Testis (tissue), 3 donors: ENCODE results near the gene KLC1. TPM values are rescaled to one million over a fixed set of nuclear protein-coding genes. Genes with fewer than 3 reads are reported as not detected.

Experiments
- DNase-seq: peaks from one replicate; pipeline ENCODE4 v3.0.0-alpha.2; 2019
- H3K27ac ChIP-seq, 2 donors: fragments of 200-600 bp; sonication (generic); one replicate each; pipeline ENCODE4 v1.5.1; 2019
- H3K27me3 ChIP-seq: fragments of 200-600 bp; sonication (generic); one replicate; pipeline ENCODE4 v1.5.1; 2019
- H3K36me3 ChIP-seq: fragments of 200-600 bp; sonication (generic); one replicate; pipeline ENCODE4 v1.5.1; 2017; ENCODE audit warnings: low read depth; ENCODE audit errors: missing control alignments
- H3K4me1 ChIP-seq: fragments of 200-600 bp; sonication (generic); one replicate; pipeline ENCODE4 v1.5.1; 2019
- H3K4me3 ChIP-seq, 2 donors: fragments of 200-600 bp; sonication (generic); one replicate each; pipeline ENCODE4 v1.5.1; 2017 to 2019
- H3K9me3 ChIP-seq: fragments of 200-600 bp; sonication (generic); one replicate; pipeline ENCODE4 v1.5.1; 2017
- POLR2A ChIP-seq: fragments of 450-650 bp; IDR thresholded peaks from one replicate; pipeline ENCODE4 v1.6.1; 2017; ENCODE audit warnings: antibody characterized with exemption, mild to moderate bottlenecking, moderate library complexity
- WGBS, 2 donors: methylation state at CpG; one replicate each; pipeline ENCODE4 v1.1.5; 2018; 5-methylcytosine and 5-hydroxymethylcytosine counted together
- intact Hi-C: fragments of 100-400 bp; cut with DNase I; formaldehyde crosslinking; loops from one replicate; pipeline ENCODE4 v1.15.1; 2023; ENCODE audit warnings: low total_unique reads
- polyA plus RNA-seq: library from polyadenylated mRNA; stranded (reverse); fragments of 350-450 nt; fragmentation: Illumina TruSeq; extraction: RNeasy Lipid Tissue Mini Kit (QIAGEN cat#74804); gene quantifications from one replicate; pipeline ENCODE4 v1.2.3, GENCODE V29; 2014; ENCODE audit warnings: low read depth, low replicate concordance; ENCODE audit not compliant: insufficient read depth
- total RNA-seq, 2 donors: library from RNA; depleted of rRNA; stranded (reverse); fragments of >200 nt; gene quantifications; one replicate each; pipeline ENCODE4 v1.2.3, GENCODE V29; 2016
- TF ChIP-seq, protein P1 (sequence below), 3 experiments: fragments of 450-650 bp in 2 of 3; fragments of 200-600 bp in 1 of 3; sonication (generic) in 1 of 3; IDR thresholded peaks; one replicate each; pipeline ENCODE4 v1.5.1; 2016 to 2019; ENCODE audit warnings: antibody characterized with exemption in 3 of 3, mild to moderate bottlenecking in 2 of 3, moderate library complexity in 1 of 3

The KLC1 gene
- total and polyA plus RNA-seq, 3 donors from 2014 or later, result 92.9 to 473 (median 379) TPM

- 41 to 67% methylated on average over 28 of the region's 28 CpGs for WGBS, 2 donors
- peak; percentile 83 for DNase-seq
- H3K4me1 ChIP-seq, result peaks cover 18% of the 10 kb centered on the region
- H3K27me3 ChIP-seq, result no peaks in the 10 kb centered on the region
- TF ChIP-seq, protein P1, sequence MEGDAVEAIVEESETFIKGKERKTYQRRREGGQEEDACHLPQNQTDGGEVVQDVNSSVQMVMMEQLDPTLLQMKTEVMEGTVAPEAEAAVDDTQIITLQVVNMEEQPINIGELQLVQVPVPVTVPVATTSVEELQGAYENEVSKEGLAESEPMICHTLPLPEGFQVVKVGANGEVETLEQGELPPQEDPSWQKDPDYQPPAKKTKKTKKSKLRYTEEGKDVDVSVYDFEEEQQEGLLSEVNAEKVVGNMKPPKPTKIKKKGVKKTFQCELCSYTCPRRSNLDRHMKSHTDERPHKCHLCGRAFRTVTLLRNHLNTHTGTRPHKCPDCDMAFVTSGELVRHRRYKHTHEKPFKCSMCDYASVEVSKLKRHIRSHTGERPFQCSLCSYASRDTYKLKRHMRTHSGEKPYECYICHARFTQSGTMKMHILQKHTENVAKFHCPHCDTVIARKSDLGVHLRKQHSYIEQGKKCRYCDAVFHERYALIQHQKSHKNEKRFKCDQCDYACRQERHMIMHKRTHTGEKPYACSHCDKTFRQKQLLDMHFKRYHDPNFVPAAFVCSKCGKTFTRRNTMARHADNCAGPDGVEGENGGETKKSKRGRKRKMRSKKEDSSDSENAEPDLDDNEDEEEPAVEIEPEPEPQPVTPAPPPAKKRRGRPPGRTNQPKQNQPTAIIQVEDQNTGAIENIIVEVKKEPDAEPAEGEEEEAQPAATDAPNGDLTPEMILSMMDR (IDR thresholded peaks at IDR 0.05), result no peak
- TF ChIP-seq POLR2A, result no peak
- no peaks in the 10 kb centered on the region for H3K9me3 ChIP-seq
- no peaks in the 10 kb centered on the region for H3K36me3 ChIP-seq
- peak overlapping the region; percentile 50 to 66 for H3K27ac ChIP-seq
- intact Hi-C loops, result no loop called here
- H3K4me3 ChIP-seq, result no peak overlapping the region
Observed at GRCh38 chr14:103705504-103706284, 76.7 kb downstream of the KLC1 start.

- peak overlapping the region; percentile 36 to 66 for H3K27ac ChIP-seq
- peaks cover 24% of the 10 kb centered on the region for H3K4me1 ChIP-seq
- H3K36me3 ChIP-seq, result no peaks in the 10 kb centered on the region
- no peak overlapping the region for H3K4me3 ChIP-seq
- intact Hi-C loops, result no loop called here
- H3K9me3 ChIP-seq, result no peaks in the 10 kb centered on the region
- TF ChIP-seq, protein P1 (IDR thresholded peaks at IDR 0.05), result no peak
- no peaks in the 10 kb centered on the region for H3K27me3 ChIP-seq
- WGBS, 2 donors, result 83 to 100% methylated on average over 5 to 29 of the region's 41 CpGs
- no peak for DNase-seq
Observed at GRCh38 chr14:103706551-103707328, 77.7 kb downstream of the KLC1 start.

- no peak for TF ChIP-seq POLR2A
- TF ChIP-seq, protein P1 (IDR thresholded peaks at IDR 0.05), result no peak
- intact Hi-C loops, result no loop called here
- Histone ChIP-seq H3K27me3 (no peaks in the 10 kb centered on the region), H3K27ac (no peak overlapping the region), H3K4me3 (no peak overlapping the region), H3K36me3 (no peaks in the 10 kb centered on the region), H3K9me3 (no peaks in the 10 kb centered on the region), H3K4me1 (peaks cover 33% of the 10 kb centered on the region)
- WGBS, 2 donors, result 86 to 93% methylated on average over 13 to 24 of the region's 29 CpGs
- DNase-seq, result no peak
Observed at GRCh38 chr14:103707329-103708263, 78.6 kb downstream of the KLC1 start.

DNA sequence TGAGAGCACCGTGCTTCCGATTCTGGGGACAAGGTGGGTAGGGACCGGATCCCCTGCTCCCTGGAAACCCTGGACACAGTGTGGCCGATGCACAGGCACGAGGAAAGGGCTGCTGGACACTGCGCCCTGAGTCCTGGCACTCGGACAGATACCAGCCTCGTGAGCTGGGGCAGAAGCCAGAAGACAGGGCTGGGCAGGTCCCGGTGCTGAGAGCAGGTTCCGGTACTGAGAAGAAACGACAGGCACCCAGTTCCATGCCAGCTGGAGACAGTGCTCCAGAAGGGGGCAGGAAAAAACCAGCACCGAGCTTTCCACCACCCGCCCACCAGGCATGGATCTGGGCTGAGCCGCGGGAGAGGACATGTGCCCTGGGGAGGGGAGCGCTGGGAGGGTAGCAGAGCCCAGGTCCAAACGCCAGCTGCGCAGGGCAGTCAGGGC is 79.8 kb downstream of the KLC1 start:
- Histone ChIP-seq H3K36me3 (no peaks in the 10 kb centered on the region), H3K4me3 (no peak overlapping the region), H3K27me3 (no peaks in the 10 kb centered on the region), H3K27ac (no peak overlapping the region), H3K9me3 (no peaks in the 10 kb centered on the region), H3K4me1 (peaks cover 41% of the 10 kb centered on the region)
- WGBS, 2 donors, result 70 to 87% methylated on average over 10 to 18 of the region's 18 CpGs
- peak; percentile 54 for DNase-seq
- intact Hi-C loops, result no loop called here
- TF ChIP-seq, protein P1 (IDR thresholded peaks at IDR 0.05), result no peak
- TF ChIP-seq POLR2A, result no peak
